ENCODE data around the gene RASA2. TPM values are rescaled to one million over a fixed set of nuclear protein-coding genes. Genes with fewer than 3 reads are reported as not detected.

RASA2 gene
- total and polyA plus RNA-seq, 10 donors, result 9.4 to 90.6 (median 45.3) TPM

DNA sequence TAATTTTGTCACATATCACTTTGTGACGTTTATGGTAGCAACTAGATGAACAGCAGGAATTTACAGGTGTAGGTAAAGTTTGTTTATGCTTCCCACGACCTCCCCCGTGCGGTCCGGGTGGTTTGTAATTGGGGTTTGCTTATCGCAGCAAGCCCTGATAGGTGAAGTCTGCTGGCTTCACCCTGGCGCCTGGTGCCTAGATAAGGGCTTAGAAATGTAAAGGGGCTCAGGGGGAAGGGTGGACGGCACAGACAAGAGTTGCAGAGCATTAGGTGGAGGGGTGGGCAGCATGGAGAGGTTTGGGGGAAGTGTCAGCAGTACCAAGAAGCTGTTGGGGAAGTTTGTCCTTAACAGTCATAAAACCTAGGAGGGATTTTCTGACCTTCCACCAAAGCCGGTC lies 143.1 kb downstream of the RASA2 start:
- TF ChIP-seq POLR2A (IDR thresholded peaks at IDR 0.05), result no peak
- TF ChIP-seq CTCF (IDR thresholded peaks at IDR 0.05 in 8 of 11, conservative IDR thresholded peaks at IDR 0.05 in 3 of 11), result no peak
- no peak for TF ChIP-seq POLR2AphosphoS5 (IDR thresholded peaks at IDR 0.05)
- Histone ChIP-seq H3K4me1 (no peaks in the 10 kb centered on the region), H3K27me3 (replicated peaks in 1 of 7) (no peaks in the 10 kb centered on the region), H3K9me3 (peaks cover 0 to 15% (median 12%) of the 10 kb centered on the region in 8 donors), H3K27ac (no peak overlapping the region), H3K36me3 (no peaks in the 10 kb centered on the region), H3K4me3 (no peak overlapping the region)
- no peak for DNase-seq
- intact Hi-C loops (cut with DNase I; ENCODE audit: low total_unique reads), result no loop called here
- 67 to 89% (median 75%) methylated on average over 9 of the region's 9 CpGs for WGBS, 5 donors

GRCh38 chr3:141632779-141633374 lies 146.1 kb downstream of the RASA2 start:
- Histone ChIP-seq H3K27ac (no peak overlapping the region), H3K27me3 (replicated peaks in 1 of 7) (no peaks in the 10 kb centered on the region), H3K4me1 (no peaks in the 10 kb centered on the region), H3K36me3 (no peaks in the 10 kb centered on the region), H3K9me3 (peaks cover 0 to 15% (median 12%) of the 10 kb centered on the region in 8 donors), H3K4me3 (no peak overlapping the region)
- WGBS, 5 donors, result 83 to 93% (median 90%) methylated on average over 4 of the region's 4 CpGs
- intact Hi-C loops (cut with DNase I; ENCODE audit: low total_unique reads), result no loop called here
- TF ChIP-seq POLR2AphosphoS5 (IDR thresholded peaks at IDR 0.05), result no peak
- no peak for TF ChIP-seq CTCF (IDR thresholded peaks at IDR 0.05 in 8 of 11, conservative IDR thresholded peaks at IDR 0.05 in 3 of 11)
- TF ChIP-seq POLR2A (IDR thresholded peaks at IDR 0.05), result no peak
- DNase-seq, result no peak

- DNase-seq, result no peak
- Histone ChIP-seq H3K36me3 (no peaks in the 10 kb centered on the region), H3K9me3 (no peaks in the 10 kb centered on the region), H3K4me1 (peaks cover 0 to 8% (median 1%) of the 10 kb centered on the region in 6 donors), H3K27me3 (replicated peaks in 1 of 7) (no peaks in the 10 kb centered on the region), H3K4me3 (no peak overlapping the region), H3K27ac (no peak overlapping the region)
- intact Hi-C loops (cut with DNase I; ENCODE audit: low total_unique reads), result no loop called here
- 16 to 25% (median 20%) methylated on average over 2 of the region's 2 CpGs for WGBS, 5 donors
- TF ChIP-seq CTCF (IDR thresholded peaks at IDR 0.05 in 8 of 11, conservative IDR thresholded peaks at IDR 0.05 in 3 of 11), result no peak
- no peak for TF ChIP-seq POLR2A (IDR thresholded peaks at IDR 0.05)
- TF ChIP-seq POLR2AphosphoS5 (IDR thresholded peaks at IDR 0.05), result no peak
Observed at GRCh38 chr3:141642215-141642614, 155.4 kb downstream of the RASA2 start.

- H3K4me1 ChIP-seq, result peaks cover 0 to 8% (median 1%) of the 10 kb centered on the region in 6 donors
- intact Hi-C loops (cut with DNase I; ENCODE audit: low total_unique reads), result no loop called here
- H3K27ac ChIP-seq, result no peak overlapping the region
- H3K4me3 ChIP-seq, result no peak overlapping the region
- TF ChIP-seq CTCF (IDR thresholded peaks at IDR 0.05 in 8 of 11, conservative IDR thresholded peaks at IDR 0.05 in 3 of 11) (no peak), POLR2AphosphoS5 (IDR thresholded peaks at IDR 0.05) (no peak), POLR2A (IDR thresholded peaks at IDR 0.05) (no peak)
- no peaks in the 10 kb centered on the region for H3K27me3 ChIP-seq (replicated peaks in 1 of 7)
- no peaks in the 10 kb centered on the region for H3K9me3 ChIP-seq
- no peak for DNase-seq
- H3K36me3 ChIP-seq, result no peaks in the 10 kb centered on the region
Observed at GRCh38 chr3:141643391-141643790, 156.6 kb downstream of the RASA2 start.
